Progenitor cell of endocrine pancreas (in vitro differentiated cells): ENCODE measurements around the gene IFNAR2. TPM values are rescaled to one million over a fixed set of nuclear protein-coding genes. Genes with fewer than 3 reads are reported as not detected.

Experiments used
- DNase-seq: peaks from one replicate; pipeline ENCODE4 v3.0.0; 2021; ENCODE audit warnings: low spot score; ENCODE audit not compliant: unreplicated experiment
- H3K27ac Mint-ChIP-seq: 2 replicates; pipeline ENCODE4 v1.8.0; 2021; ENCODE audit warnings: mild to moderate bottlenecking, moderate library complexity, mixed read lengths
- H3K27me3 Mint-ChIP-seq: 2 replicates; pipeline ENCODE4 v1.8.0; 2021; ENCODE audit warnings: mixed read lengths
- H3K36me3 Mint-ChIP-seq: 2 replicates; pipeline ENCODE4 v1.8.0; 2022; ENCODE audit warnings: mixed read lengths; ENCODE audit not compliant: insufficient read depth
- H3K4me1 Mint-ChIP-seq: 2 replicates; pipeline ENCODE4 v1.8.0; 2021; ENCODE audit warnings: low read depth, mixed read lengths
- H3K4me3 Mint-ChIP-seq: 2 replicates; pipeline ENCODE4 v1.8.0; 2021; ENCODE audit warnings: low read depth, mild to moderate bottlenecking, moderate library complexity, mixed read lengths
- H3K9me3 Mint-ChIP-seq: 2 replicates; pipeline ENCODE4 v1.8.0; 2021; ENCODE audit warnings: low read depth, mixed read lengths
- total RNA-seq: library from RNA; stranded (reverse); gene quantifications from 2 replicates; pipeline ENCODE4 v1.2.1, GENCODE V29; 2021
- TF ChIP-seq, protein P1 (sequence below): fragments of 200-600 bp; sonication (generic); IDR thresholded peaks from one replicate; pipeline ENCODE4 v1.5.0; 2021; ENCODE audit warnings: antibody characterized with exemption, mild to moderate bottlenecking; ENCODE audit not compliant: unreplicated experiment

IFNAR2 gene
- total RNA-seq, 1 donor from 2014 or later = 17.4 TPM

DNA sequence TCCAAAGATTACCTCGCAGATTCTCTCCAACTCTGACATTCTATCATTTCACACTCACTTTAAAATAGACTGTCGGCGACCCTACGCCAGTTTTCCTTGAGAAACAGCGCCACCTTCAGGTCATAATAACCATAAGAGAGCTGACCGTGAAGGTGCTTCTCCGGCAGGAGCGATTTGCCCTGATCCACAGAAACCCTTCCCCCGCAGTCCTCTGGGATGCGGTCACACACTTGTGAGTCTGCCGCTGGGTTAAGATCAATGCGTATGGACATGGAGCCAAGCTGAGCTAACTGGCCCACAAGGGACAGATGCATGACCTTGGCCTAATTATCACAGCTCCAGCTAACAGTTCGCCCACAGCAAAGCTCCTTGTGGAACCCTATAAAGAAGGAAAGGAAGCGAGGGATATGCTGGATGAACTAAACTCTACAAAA lies 32.8 kb upstream of the IFNAR2 start:
- peaks cover 19% of the 10 kb centered on the region for H3K27me3 Mint-ChIP-seq
- H3K9me3 Mint-ChIP-seq = no peaks in the 10 kb centered on the region
- H3K4me3 Mint-ChIP-seq = no peak overlapping the region
- DNase-seq = peak; percentile 56
- H3K27ac Mint-ChIP-seq = no peak overlapping the region
- H3K4me1 Mint-ChIP-seq = peaks cover 9% of the 10 kb centered on the region
- TF ChIP-seq, protein P1, sequence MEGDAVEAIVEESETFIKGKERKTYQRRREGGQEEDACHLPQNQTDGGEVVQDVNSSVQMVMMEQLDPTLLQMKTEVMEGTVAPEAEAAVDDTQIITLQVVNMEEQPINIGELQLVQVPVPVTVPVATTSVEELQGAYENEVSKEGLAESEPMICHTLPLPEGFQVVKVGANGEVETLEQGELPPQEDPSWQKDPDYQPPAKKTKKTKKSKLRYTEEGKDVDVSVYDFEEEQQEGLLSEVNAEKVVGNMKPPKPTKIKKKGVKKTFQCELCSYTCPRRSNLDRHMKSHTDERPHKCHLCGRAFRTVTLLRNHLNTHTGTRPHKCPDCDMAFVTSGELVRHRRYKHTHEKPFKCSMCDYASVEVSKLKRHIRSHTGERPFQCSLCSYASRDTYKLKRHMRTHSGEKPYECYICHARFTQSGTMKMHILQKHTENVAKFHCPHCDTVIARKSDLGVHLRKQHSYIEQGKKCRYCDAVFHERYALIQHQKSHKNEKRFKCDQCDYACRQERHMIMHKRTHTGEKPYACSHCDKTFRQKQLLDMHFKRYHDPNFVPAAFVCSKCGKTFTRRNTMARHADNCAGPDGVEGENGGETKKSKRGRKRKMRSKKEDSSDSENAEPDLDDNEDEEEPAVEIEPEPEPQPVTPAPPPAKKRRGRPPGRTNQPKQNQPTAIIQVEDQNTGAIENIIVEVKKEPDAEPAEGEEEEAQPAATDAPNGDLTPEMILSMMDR = peak; percentile 89
- H3K36me3 Mint-ChIP-seq = no peaks in the 10 kb centered on the region

DNA sequence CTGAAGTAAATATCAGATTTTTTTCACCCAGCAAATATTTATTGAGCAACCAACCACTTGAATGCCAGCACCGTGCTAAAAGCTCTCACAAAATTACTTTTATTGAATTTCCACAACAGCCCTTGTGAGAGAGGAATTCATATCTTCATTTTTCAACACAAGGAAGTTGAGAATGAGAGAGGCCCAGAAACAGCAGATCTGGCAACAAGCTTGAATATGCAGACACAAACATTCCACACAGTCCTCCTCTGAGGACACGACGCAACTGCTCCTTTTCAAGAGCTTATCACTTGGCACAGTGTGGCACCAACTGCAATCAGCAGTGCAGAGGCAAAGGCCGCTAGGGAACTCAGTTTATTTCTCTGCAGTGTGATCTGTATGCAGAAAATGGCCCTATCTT lies 32.2 kb upstream of the IFNAR2 start:
- TF ChIP-seq, protein P1 = no peak
- Mint-ChIP-seq H3K4me1 (peaks cover 9% of the 10 kb centered on the region), H3K9me3 (no peaks in the 10 kb centered on the region), H3K36me3 (no peaks in the 10 kb centered on the region), H3K4me3 (no peak overlapping the region), H3K27me3 (peaks cover 19% of the 10 kb centered on the region), H3K27ac (no peak overlapping the region)
- no peak for DNase-seq

DNA sequence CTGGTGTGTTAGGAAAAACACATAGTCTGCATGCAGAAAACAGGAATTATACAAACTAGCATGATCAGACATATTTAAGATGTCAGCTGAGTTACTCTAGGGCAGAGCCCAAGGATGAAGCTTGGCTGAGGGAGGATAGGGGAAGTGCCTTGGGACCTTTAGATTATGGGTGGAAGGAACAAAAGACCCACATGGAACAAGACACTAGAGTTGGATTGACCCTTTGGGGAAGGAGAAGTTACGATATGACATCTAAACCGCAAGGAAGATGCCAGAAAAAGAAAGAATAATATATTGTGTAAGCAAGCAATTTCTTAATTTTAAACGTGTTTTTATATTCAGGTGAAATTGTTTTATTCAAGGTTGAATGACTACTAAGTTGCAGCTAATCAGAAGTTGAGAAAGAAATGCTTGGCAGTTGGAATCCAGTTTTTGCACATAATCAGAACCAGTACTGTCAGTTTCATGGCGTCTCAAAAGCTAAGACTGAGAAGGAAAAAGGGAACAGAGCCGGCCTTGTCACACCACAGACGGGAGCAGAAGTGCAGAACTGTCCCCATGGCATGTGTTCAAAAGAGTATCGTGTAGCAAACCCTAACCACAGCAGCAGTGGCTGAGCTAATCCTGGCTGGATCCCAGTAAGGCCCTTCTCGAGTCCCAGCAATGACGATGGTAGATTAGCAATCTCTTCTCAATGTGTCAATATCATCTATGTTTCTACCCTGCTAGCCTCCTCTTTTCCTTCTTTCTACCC lies 31.2 kb upstream of the IFNAR2 start:
- Mint-ChIP-seq H3K4me1 (peaks cover 15% of the 10 kb centered on the region), H3K27ac (no peak overlapping the region), H3K36me3 (no peaks in the 10 kb centered on the region), H3K4me3 (no peak overlapping the region), H3K27me3 (peaks cover 19% of the 10 kb centered on the region), H3K9me3 (no peaks in the 10 kb centered on the region)
- TF ChIP-seq, protein P1 = no peak
- DNase-seq = no peak

DNA sequence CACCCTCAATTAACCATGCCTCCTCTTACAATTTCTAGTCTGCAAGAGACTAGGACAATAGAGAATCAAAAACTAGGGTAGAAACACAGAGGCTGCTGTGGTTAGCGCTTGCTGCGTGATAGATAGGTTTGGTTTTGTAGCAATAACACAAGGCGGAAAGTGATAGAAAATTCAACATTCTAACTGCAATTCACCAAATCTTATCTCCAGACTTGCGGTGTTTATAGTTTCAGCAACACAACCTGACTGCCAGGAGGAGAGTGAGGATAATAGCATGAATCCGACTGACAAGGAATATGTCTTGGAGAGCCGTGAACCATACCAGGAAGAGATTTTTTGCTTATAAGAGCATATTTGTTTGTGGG lies 30.7 kb upstream of the IFNAR2 start:
- Mint-ChIP-seq H3K4me1 (peaks cover 21% of the 10 kb centered on the region), H3K36me3 (no peaks in the 10 kb centered on the region), H3K27me3 (peaks cover 19% of the 10 kb centered on the region), H3K4me3 (no peak overlapping the region), H3K9me3 (no peaks in the 10 kb centered on the region), H3K27ac (no peak overlapping the region)
- DNase-seq = no peak
- TF ChIP-seq, protein P1 = no peak

DNA sequence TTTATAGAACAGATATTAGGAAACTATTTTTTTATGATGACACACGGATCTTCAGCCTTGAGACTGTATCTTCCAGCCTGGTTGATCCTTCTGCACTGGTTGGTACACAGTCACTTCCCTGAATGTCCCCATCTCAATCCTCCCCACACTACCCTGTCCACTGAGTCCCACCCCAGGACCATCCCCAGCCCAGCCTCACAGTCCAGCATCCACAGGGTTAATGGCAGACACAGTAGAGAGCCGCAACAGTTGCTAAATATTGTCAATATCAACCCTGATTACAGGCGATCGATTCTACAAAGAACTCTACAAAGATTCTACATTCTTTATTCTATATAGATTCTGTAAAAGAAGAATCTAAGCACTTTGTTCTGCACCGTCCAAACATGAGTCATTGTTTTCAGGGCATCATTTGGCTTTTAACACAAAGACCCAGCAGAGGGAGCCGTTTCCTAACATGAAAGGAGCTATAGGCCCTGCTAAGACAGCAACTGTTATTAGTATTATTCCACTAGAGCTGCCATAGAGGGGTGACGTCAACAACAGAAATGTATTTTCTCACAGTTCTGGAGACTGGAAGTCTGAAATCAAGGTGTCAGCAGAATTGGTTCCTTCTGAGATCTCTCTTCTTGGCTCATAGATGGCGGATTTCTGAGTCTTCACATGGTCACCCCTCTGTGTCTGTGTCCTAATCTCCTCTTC lies 30.1 kb upstream of the IFNAR2 start:
- peaks cover 19% of the 10 kb centered on the region for H3K27me3 Mint-ChIP-seq
- H3K27ac Mint-ChIP-seq = no peak overlapping the region
- peaks cover 25% of the 10 kb centered on the region for H3K4me1 Mint-ChIP-seq
- TF ChIP-seq, protein P1 = peak; percentile 85
- no peak overlapping the region for H3K4me3 Mint-ChIP-seq
- no peaks in the 10 kb centered on the region for H3K9me3 Mint-ChIP-seq
- H3K36me3 Mint-ChIP-seq = no peaks in the 10 kb centered on the region
- DNase-seq = peak; percentile 39
